ENCODE results near the gene IGSF5.
"Not testable (repeated sequence)": the region's sequence is repeated elsewhere in the genome, so short reads cannot be mapped to it uniquely, and the experiment has no call there.

The IGSF5 gene

GRCh38 chr21:39744883-39745282 is at the start of gene IGSF5:
Gene IGSF5 (plus strand): TSS chr21:39745183. CDS start chr21:39745510, 327 bp downstream.
- not testable (repeated sequence) for DNase-seq

- DNase-seq, result no peak
Measured at GRCh38 chr21:39696196-39696595, 48.8 kb upstream of the IGSF5 start.

- DNase-seq, result no peak
Measured at GRCh38 chr21:39696618-39697017, 48.4 kb upstream of the IGSF5 start.

- no peak for DNase-seq
Measured at GRCh38 chr21:39700318-39700717, 44.7 kb upstream of the IGSF5 start.

- DNase-seq, result no peak
Measured at GRCh38 chr21:39703578-39703977, 41.4 kb upstream of the IGSF5 start.

GRCh38 chr21:39705849-39706248 is 39.1 kb upstream of the IGSF5 start:
- DNase-seq, result no peak

GRCh38 chr21:39707316-39707715 is 37.7 kb upstream of the IGSF5 start:
- DNase-seq, result no peak

GRCh38 chr21:39710866-39711265 is 34.1 kb upstream of the IGSF5 start:
- DNase-seq, result no peak

GRCh38 chr21:39712273-39712672 is 32.7 kb upstream of the IGSF5 start:
- no peak for DNase-seq

GRCh38 chr21:39712976-39713375 is 32.0 kb upstream of the IGSF5 start:
- DNase-seq, result peak; percentile 20

- no peak for DNase-seq
Measured at GRCh38 chr21:39713905-39714304, 31.1 kb upstream of the IGSF5 start.

GRCh38 chr21:39714331-39714730 is 30.7 kb upstream of the IGSF5 start:
- no peak for DNase-seq

- peak; percentile 76 for DNase-seq
Measured at GRCh38 chr21:39715804-39716397, 29.1 kb upstream of the IGSF5 start.

- DNase-seq, result no peak
Measured at GRCh38 chr21:39720126-39720778, 24.7 kb upstream of the IGSF5 start.

GRCh38 chr21:39721885-39722284 is 23.1 kb upstream of the IGSF5 start:
- DNase-seq, result no peak

GRCh38 chr21:39724944-39725343 is 20.0 kb upstream of the IGSF5 start:
- no peak for DNase-seq

- no peak for DNase-seq
Measured at GRCh38 chr21:39726133-39726532, 18.9 kb upstream of the IGSF5 start.

GRCh38 chr21:39727401-39728120 is 17.4 kb upstream of the IGSF5 start:
- no peak for DNase-seq

GRCh38 chr21:39728341-39728740 is 16.6 kb upstream of the IGSF5 start:
- DNase-seq, result no peak

GRCh38 chr21:39730418-39731157 is 14.4 kb upstream of the IGSF5 start:
- no peak for DNase-seq

GRCh38 chr21:39736716-39737115 is 8.3 kb upstream of the IGSF5 start:
- no peak for DNase-seq

- DNase-seq, result no peak
Measured at GRCh38 chr21:39737376-39738000, 7.5 kb upstream of the IGSF5 start.

- DNase-seq, result no peak
Measured at GRCh38 chr21:39738566-39738965, 6.4 kb upstream of the IGSF5 start.
